Activated CD8-positive, alpha-beta T cell treated with anti-CD3 and anti-CD28 coated beads for 36 hours (primary cell): ENCODE measurements around the gene ARHGAP10. TPM values are rescaled to one million over a fixed set of nuclear protein-coding genes. Genes with fewer than 3 reads are reported as not detected.

Source experiments
- ATAC-seq: fragments of 200-7000 bp; cut with Tn5 transposase; one replicate; pipeline ENCODE4 v1.10.0; 2021; ENCODE audit warnings: mild to moderate bottlenecking, moderate library complexity
- CTCF ChIA-PET: fragments of 350-600 bp; sonication (Branson Sonifier 250); formaldehyde crosslinking; loops from one replicate; lab custom pipeline; 2021; ENCODE audit warnings: antibody characterized with exemption; lab: Charles Lee
- POLR2A ChIA-PET: fragments of 350-600 bp; sonication (Branson Sonifier 250); formaldehyde crosslinking; loops from one replicate; lab custom pipeline; 2021; ENCODE audit warnings: antibody characterized with exemption; lab: Charles Lee
- DNase-seq: peaks from one replicate; pipeline ENCODE4 v3.0.0-alpha.2; 2020
- H3K27ac Mint-ChIP-seq: one replicate; pipeline ENCODE4 v1.8.0; 2021; ENCODE audit warnings: mild to moderate bottlenecking, mixed read lengths
- H3K27me3 Mint-ChIP-seq: one replicate; pipeline ENCODE4 v1.8.0; 2021; ENCODE audit warnings: mixed read lengths
- H3K36me3 Mint-ChIP-seq: one replicate; pipeline ENCODE4 v1.8.0; 2021; ENCODE audit warnings: low read depth, mixed read lengths
- H3K4me1 Mint-ChIP-seq: one replicate; pipeline ENCODE4 v1.8.0; 2021; ENCODE audit warnings: low read depth, mixed read lengths
- H3K4me3 Mint-ChIP-seq: one replicate; pipeline ENCODE4 v1.8.0; 2021; ENCODE audit warnings: mild to moderate bottlenecking, moderate library complexity, mixed read lengths
- H3K9me3 Mint-ChIP-seq: one replicate; pipeline ENCODE4 v1.8.0; 2021; ENCODE audit warnings: mixed read lengths
- CTCF ChIP-seq: fragments of 200-600 bp; IDR thresholded peaks from one replicate; pipeline ENCODE4 v1.8.0; 2022; ENCODE audit warnings: antibody characterized with exemption, mild to moderate bottlenecking
- intact Hi-C: fragments of 100-400 bp; cut with micrococcal nuclease; formaldehyde crosslinking; loops from one replicate; pipeline ENCODE4 v1.10.0; 2022
- total RNA-seq, 2 experiments: library from RNA; stranded (reverse); gene quantifications; one replicate each; pipeline ENCODE4 v1.2.3, GENCODE V29; 2021

The ARHGAP10 gene
- total RNA-seq: 1 to 10 TPM; 4.0 to 5.1 TPM

GRCh38 chr4:147731580-147732517, at the start of gene ARHGAP10:
TSS of gene ARHGAP10 (plus strand) at chr4:147732088. CDS start at chr4:147732302, 214 bp downstream.
- H3K27me3 Mint-ChIP-seq: peaks cover 4% of the 10 kb centered on the region
- ChIA-PET CTCF (interaction anchor here (0.9 to 3.3 kb wide), 14 partner anchors 9 to 213 kb away, joined by 3 to 26 read pairs (median 3); partner anchors contain the start of gene PRMT9), POLR2A (interaction anchor here (0.6 to 1.6 kb wide), 8 partner anchors 13 to 133 kb away, joined by 3 to 7 read pairs (median 3); partner anchors contain the start of gene TMEM184C)
- DNase-seq (peak; percentile 75), ATAC-seq (peak; percentile 81)
- H3K4me1 Mint-ChIP-seq: peaks cover 33% of the 10 kb centered on the region
- peak within 1 kb of the TSS; percentile 80 for H3K4me3 Mint-ChIP-seq
- intact Hi-C loops: no loop called here
- no peaks in the 10 kb centered on the region for H3K9me3 Mint-ChIP-seq
- peaks cover 2% of the 10 kb centered on the region for H3K36me3 Mint-ChIP-seq
- H3K27ac Mint-ChIP-seq: peak within 1 kb of the TSS; percentile 78
- TF ChIP-seq CTCF: no peak

- DNase-seq (no peak), ATAC-seq (no peak)
- Mint-ChIP-seq H3K4me3 (peak overlapping the region; percentile 89), H3K9me3 (no peaks in the 10 kb centered on the region), H3K36me3 (peaks cover 23% of the 10 kb centered on the region), H3K27me3 (peaks cover 5% of the 10 kb centered on the region), H3K4me1 (peaks cover 22% of the 10 kb centered on the region), H3K27ac (peak overlapping the region; percentile 92)
- ChIA-PET CTCF (interaction anchor here (0.9 to 4.3 kb wide), 4 partner anchors 8 to 184 kb away, joined by 3 to 47 read pairs (median 6); partner anchors contain the start of gene ARHGAP10), POLR2A (interaction anchor here (0.6 to 1.0 kb wide), 2 partner anchors 62 to 192 kb away, joined by 3 read pairs; no protein-coding TSS in a partner anchor)
- TF ChIP-seq CTCF: no peak
- intact Hi-C loops: loop anchor here (5.0 kb wide), 1 partner anchor 65 kb away; the partner anchor contains the start of gene TMEM184C
Observed at GRCh38 chr4:147682755-147683154, 49.1 kb upstream of the ARHGAP10 start.

DNA sequence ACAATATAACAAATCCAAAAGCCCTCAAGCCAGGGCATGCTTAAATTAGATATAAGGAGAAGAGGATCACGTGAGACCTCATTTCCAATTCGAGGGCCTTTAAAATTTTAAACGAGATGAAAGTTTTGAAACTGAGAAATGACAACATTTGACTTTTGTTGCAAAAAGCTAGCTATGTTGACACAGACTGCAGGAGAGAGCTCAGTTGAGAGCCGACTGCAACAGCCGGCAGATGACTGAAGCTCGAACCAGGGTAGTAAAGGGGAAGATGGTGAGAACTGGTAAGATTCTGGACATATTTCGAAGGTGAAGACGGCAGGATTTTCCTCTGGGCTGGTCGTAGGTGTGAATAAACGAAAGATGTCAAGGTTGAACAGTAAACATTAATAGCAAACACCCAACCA, 48.7 kb upstream of the ARHGAP10 start:
- Mint-ChIP-seq H3K27me3 (peaks cover 5% of the 10 kb centered on the region), H3K9me3 (no peaks in the 10 kb centered on the region)
- DNase-seq: peak; percentile 23

More for the DNA sequence above, 48.7 kb upstream of the ARHGAP10 start:
- intact Hi-C loops: loop anchor here (5.0 kb wide), 1 partner anchor 66 kb away; the partner anchor contains the start of gene TMEM184C
- Mint-ChIP-seq H3K4me1 (peaks cover 22% of the 10 kb centered on the region), H3K4me3 (peak overlapping the region; percentile 89), H3K27ac (peak overlapping the region; percentile 92), H3K36me3 (peaks cover 23% of the 10 kb centered on the region)
- no peak for ATAC-seq
- ChIA-PET CTCF (interaction anchor here (0.9 to 4.3 kb wide), 7 partner anchors 9 to 183 kb away, joined by 3 to 47 read pairs (median 4); partner anchors contain the start of genes ARHGAP10 and TMEM184C), POLR2A (interaction anchor here (0.6 to 1.5 kb wide), 3 partner anchors 63 to 193 kb away, joined by 3 to 10 read pairs (median 3); partner anchors contain the start of gene TMEM184C)
- TF ChIP-seq CTCF: no peak
